HG03095 (cell line): Measurements from ENCODE around the gene CSRP1.
"Not testable (repeated sequence)": the region's sequence is repeated elsewhere in the genome, so short reads cannot be mapped to it uniquely, and the experiment has no call there.

Experiments
- ATAC-seq: cut with Tn5 transposase; IDR thresholded peaks from one replicate; pipeline ENCODE4 v1.9.1; 2021; ENCODE audit warnings: moderate library complexity; ENCODE audit not compliant: unreplicated experiment

The CSRP1 gene

DNA sequence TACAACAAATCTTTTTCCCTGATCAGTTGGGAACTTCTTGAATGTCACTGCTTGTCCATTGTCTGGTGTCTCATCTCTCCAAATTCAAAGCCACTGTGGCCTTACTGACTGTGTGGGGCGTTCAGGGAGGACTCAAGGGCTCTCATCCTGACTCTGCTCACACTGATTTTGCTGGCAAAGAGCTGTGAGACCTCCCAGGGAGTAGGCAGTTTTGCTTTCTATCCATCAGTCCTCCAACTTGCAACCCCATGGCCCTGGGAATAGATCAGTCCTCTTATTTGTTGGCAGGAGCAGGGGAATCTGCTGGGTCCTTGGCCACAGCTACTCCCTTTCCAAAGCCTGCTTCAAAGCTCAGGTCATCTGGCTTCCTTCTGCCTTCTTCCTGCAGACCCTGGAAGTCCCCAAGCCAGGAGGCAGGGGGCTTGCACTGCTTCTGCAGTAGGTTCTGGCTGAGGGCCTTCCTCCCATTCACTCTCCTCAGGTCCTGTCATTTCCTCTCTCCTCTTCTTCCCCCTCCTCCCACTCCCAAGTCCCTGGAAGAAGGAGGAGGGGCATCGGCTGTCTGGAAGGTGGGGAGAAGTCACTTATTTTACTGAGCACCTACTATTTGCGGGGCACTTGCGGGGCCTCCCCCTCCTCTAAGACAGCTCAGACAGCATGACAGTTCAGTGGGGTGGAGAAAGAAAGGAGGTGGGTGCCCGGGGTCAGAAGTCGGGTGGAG lies 31.1 kb upstream of the CSRP1 start:
- no peak for ATAC-seq

DNA sequence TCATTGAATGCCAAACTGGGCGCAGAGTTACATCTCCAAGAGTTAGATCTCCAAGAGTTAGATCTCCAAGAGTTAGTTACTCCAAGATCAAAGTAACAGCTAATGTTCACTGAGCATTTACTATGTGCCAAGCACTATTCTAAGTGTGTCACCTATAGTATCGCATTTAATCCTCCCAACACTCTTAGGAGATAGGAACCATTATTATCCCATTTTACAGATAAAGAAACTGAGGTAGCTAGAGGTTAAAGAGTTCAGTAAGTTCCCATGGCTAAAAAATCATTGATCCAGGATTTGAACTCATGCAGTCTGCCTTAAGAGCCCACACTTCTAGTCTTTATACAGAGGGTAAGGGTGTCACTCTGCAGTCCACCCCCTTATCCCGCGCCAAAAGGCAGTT lies 30.5 kb upstream of the CSRP1 start:
- ATAC-seq, result no peak

DNA sequence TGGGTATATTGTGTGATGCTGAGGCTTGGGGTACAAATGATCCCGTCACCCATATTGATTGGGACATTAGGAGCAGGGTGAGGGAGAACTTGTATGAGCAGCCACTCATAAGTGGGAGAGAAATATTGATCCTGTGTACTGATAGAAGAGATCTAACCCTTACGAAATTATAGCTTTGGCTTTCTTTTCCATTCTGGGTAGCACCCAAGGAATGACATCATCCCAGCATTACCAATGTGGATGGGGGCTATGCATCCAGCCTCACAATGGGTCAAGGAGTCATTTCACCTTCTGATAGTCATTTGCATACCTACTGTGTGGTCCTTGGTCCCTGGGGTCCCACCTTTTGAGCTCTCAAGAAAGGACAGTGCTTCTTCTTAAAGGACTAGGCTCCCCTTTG lies 30.1 kb upstream of the CSRP1 start:
- no peak for ATAC-seq

DNA sequence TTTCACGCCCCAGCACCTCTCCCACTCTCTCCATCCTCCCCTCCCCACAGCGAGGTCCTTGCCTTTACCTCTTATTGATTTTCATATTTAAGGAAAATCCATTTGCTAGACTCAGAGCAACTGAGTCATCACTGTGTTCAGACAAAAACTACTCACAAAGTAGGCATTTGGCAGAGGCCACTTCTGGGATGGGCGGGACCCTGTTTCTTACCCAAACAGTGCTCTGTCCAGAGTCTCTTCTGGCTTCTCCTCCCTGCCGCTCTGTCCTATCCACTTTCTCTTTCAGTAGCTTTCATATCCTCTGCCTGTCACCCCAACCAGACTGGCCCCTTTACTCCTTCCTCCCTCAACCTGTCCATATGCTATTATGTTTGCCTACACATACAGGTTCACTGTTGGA lies 29.6 kb upstream of the CSRP1 start:
- no peak for ATAC-seq

DNA sequence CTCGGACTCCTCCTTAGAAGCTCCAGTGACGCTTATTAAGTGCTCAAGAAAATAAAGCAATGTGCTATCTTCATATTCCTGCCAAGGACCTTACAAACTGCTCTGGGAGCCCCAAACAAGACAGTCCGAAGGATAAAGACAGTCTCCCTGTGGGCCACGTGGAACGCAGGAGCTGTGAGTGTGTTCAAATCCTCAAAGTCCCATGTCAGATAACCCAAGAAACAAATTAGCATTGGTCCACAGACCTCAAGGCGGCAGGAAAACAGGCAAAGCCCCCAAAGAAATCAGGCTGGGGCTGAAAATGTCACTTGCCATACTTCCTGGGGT lies 29.0 kb upstream of the CSRP1 start:
- ATAC-seq, result no peak

DNA sequence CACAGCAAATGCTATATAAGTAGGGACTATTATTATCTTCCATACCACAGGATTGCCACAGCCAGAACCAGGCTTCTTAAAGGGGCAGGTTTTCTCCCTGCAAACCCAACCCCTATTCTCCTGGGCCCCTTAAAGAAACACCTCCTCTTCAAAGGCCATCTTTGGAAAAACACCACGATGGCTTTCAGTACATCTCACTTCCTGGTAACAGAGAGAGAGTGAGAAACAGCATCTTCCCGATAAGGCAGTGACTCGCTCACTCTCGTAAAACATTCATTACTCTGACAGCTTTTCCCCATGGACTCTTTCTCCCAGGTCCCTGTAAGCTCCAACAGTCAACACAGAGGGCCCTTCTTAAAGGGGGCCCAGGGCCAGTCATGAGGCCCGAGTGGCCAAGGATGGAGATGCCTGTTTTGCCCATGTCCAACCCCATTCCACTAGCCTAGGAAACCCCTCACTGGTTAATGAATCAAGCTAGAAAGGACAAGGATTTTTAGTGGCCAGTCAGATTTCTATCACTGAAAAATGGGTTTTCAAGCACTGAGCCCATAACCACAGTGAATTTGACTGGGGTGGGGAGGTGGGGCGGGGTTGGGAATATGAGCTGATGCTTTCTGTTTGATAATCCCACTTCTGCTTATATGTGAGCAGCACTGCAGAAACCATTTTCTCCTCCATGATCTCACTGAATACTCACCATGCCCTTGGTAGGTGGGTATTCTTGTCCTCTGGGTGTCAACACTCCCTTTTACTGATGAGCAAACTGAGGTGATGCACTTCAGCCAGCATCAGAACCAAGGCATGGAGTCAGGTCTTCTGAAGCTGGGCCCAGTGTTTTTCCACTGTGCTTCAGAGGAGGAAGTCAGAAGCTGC lies 28.4 kb upstream of the CSRP1 start:
- no peak for ATAC-seq

DNA sequence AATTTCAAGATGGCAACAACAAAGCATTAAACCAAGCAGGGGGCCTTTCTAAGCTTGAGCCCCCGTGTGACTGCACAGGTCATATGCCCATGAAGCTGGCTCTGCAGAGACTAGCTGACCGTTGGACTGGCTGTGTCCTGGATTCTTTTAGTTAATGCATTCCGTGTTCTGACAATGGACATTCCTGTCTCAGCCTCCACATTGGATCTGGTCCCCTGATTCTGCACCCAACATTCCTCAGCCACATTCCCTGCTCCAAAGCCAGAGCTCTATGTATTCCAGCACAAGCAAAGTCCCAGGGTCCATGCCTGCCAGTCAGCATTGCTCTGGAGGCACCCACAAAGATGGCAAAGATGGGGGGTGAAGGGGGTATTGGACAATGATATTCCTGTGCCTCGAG lies 26.9 kb upstream of the CSRP1 start:
- no peak for ATAC-seq

DNA sequence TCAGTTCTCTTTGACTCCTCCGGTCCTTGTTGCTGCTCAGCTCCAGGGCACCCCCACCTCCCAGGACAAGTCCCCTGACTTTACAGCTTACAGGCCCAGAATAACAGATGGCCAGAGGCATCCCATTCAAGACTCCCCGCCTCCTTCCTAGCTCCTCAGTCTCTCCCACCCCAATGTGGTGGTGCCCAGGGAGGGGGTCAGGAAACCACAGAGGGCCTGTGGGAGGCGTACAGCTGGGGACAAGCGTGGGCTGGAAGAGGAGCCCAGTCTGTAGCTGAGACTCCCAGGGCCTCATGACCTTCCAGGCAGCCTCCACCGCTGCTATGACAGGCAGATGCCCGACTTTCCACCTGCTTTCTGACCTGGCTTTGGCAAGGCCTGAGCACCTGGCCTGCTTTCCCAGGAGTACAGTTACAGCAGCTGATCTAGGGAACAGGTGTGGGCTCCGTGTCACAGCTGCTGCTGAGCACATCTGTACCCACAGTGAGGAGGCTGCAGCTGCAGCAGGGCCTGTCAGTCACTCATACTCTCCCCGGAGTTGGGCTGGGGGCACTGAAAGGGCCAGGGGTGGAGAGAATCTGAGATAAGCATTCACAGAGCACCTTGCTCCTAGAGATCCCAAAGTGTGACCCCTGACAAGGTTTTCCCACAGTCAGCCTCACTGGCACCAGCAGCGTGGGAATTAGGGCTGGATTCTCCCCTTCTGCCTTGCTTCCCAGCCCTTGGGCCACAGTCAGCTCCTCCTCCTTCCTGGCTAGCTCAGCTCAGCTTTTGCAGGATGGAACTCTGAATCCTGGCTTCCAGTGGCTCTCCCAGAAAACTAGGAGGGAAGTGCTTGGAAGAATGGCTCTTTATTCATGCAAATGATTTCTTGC lies 24.9 kb upstream of the CSRP1 start:
- no peak for ATAC-seq

DNA sequence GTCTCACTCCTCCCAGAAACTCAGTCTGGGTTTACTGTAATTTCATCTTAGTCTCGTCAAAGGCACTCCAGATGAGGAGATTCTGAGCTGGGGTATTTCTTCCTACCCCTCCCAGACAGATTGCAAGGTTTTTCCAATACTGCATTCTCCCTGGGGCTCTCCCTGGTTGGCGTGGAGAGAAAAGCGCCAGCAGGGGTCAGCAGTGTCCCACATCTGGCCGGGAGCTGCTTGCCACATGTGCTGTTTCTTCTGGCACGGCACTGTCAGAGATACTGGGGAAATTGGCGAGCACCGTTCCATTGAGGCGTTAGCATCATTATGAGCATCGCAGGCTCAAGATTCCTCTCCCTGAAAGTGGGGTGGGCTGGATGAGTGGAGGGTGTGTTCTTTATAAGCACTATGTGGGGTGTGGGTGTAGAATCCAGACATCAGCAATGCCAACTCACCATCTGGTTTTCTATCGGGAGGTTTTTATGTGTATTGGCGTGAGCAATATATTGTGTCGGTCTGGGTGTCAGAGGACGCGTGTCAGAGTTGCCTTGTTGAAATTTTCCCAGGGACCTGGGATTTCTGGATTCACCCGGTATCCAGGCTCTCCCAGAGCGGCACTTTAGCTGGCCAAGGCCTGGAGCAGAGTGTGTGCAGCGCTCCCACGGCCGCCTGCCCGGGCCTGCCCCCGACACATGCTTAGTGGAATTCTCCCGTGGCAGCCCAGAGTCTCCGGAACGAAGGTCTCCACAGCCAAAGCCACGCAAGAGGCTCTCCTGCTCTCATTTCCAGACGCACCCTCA lies 24.0 kb upstream of the CSRP1 start:
- no peak for ATAC-seq

DNA sequence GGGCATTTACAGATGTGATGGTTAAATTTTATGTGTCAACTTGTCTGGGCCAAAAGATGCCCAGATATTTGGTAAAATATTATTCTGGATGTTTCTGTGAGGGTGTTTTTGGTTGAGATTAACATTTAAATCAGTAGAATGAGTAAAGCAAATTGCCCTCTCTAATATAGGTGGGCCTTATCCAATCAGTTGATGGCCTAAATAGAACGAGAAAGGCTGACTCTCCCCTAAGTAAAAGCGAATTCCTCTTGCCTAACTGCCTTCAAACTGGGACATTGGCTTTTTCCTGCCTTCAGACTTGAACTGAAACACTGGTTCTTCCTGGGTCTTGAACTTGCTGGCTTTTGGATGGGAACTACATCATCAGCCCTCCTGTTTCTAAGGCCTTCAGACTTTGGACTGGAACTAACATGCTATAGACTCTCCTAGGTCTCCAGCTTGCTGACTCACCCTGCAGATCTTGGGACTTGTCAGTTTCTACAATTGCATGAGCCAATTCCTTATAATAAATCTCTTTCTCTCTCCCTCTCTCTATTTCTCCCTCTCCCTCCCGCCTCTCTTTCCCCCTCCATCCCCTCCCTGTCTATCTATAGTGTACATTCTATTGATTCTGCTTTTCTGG lies 21.8 kb upstream of the CSRP1 start:
- no peak for ATAC-seq

DNA sequence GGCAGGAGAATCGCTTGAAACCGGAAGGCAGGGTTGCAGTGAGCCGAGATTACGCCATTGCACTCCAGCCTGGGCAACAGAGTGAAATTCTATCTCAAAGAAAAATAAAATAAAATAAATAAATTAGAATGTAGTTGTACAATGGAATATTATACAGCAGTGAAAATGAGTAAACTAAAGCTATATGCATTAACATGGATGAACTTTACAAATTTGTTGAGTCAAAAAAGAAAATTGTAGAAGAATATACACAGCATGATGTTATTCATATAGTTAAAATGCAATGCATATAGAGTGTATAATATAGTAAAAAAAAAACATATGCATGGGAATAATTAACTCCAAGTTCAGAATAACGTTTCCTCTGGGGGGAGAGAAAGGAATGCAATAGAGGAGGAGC lies 21.0 kb upstream of the CSRP1 start:
- ATAC-seq, result no peak

DNA sequence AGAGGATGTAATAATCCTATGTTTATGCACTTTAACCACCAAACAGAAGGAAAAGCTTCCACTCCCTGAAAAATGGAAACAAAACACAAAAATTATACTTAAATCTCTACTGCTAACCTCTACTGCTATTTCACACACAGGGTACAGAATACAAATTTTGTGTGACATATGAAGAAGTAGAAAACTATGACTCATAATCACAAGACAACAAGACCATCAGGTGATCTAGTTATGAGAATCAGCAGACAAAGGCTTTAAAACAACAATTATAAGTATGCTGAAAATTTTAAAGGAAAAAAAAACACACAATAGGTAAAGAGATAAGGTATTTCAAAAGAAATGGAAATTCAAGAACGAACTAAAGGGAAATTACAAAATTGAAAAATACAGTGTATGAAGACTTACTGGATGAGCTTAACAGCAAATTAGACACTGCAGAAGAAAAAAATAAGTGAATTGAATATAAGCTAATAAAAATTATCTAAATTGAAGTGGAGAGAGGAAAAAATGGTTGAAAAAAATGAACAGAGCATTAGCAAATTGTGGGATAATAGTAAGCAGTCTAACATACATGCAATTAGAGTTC lies 18.4 kb upstream of the CSRP1 start:
- ATAC-seq, result no peak

DNA sequence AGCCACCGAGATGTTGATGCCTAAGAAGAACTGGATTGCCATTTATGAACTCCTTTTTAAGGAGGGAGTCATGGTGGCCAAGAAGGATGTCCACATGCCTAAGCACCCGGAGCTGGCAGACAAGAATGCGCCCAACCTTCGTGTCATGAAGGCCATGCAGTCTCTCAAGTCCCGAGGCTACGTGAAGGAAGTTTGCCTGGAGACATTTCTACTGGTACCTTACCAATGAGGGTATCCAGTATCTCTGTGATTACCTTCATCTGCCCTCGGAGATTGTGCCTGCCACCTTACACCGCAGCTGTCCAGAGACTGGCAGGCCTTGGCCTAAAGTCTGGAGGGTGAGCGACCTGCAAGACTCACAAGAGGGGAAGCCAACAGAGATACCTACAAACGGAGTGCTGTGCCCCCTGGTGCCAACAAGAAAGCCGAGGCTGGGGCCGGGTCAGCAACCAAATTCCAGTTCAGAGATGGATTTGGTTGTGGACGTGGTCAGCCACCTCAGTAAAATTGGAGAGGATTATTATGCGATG lies 13.2 kb upstream of the CSRP1 start:
- ATAC-seq, result not testable (repeated sequence)

DNA sequence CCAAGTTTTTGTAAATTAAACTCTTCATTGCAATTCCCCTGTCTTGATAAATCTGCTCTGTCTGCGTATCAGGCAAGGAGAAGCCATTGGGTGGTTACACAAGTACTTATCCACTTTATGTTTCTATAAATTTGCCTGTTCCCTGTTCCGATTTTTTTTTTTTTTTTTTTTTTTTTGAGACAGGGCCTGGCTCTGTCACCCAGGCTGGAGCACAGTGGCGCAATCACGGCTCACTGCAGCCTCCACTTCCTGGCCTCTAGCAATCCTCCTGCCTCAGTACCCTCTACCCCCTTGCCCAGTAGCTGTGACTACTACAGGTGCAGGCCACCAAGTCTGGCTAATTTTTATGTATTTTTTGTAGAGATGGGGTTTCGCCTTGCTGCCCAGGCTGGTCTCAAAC lies 11.1 kb upstream of the CSRP1 start:
- ATAC-seq, result no peak

DNA sequence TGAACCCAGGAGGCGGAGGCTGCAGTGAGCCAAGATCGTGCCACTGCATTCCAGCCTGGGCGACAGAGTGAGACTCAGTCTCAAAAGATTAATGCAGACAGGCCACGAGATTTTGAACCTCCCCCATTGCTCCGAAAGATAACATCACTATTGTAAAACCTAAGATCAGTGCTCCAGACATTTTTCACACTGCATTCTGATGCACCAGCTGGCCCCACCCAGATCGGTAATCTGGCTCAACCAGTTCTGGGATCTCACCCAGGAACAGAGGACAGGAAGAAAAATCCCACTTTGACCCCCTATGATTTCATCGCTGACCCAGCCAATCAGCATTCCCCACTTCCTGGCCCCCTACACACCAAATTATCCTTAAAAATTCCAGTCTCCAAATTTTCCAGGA lies 10.7 kb upstream of the CSRP1 start:
- no peak for ATAC-seq

DNA sequence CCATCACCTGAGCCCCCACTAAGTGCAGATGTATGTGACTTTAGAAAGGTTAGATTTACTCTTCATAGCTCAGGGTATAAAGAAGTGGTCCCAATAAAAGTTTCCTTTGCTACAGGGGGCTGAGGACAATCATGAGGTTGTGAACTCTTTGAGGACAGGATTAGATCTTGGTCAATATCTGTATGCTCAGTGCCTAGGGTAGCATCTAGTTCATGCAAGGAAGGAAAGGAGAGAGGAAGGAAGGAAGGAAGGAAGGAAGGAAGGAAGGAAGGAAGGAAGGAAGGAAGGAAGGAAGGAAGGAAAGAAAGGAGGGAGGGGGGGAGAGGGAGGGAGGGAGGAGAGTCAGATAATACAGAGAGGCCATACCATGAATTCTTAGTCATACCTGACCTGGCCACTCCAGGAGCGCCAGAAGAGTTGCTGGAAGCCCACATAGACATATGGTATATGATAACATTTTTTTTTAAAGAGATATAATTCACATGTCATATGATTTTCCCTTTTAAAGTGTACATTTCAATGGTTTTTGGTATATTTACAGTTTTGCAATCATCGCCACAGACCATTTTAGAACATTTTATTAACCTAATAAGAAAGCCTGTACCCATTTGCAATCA lies 9.7 kb upstream of the CSRP1 start:
- ATAC-seq, result no peak

DNA sequence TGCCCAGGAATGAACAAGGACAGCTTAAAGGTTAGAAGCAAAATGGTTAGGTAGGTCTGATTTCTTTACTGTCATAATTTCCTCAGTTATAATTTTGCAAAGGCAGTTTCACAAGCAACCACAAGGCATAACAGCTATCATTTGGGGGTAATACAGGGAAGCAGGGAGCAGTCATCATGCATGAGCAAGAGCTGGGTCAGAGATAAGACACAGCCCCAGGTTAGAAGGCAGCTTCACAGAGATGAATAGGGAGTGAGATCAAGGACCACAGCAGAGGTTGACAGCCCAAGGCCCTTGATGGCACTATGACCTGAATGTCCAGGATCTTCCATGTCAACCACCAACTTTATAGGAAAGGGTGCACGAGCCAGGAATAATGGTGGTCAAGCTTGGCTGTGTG lies 9.0 kb upstream of the CSRP1 start:
- no peak for ATAC-seq

DNA sequence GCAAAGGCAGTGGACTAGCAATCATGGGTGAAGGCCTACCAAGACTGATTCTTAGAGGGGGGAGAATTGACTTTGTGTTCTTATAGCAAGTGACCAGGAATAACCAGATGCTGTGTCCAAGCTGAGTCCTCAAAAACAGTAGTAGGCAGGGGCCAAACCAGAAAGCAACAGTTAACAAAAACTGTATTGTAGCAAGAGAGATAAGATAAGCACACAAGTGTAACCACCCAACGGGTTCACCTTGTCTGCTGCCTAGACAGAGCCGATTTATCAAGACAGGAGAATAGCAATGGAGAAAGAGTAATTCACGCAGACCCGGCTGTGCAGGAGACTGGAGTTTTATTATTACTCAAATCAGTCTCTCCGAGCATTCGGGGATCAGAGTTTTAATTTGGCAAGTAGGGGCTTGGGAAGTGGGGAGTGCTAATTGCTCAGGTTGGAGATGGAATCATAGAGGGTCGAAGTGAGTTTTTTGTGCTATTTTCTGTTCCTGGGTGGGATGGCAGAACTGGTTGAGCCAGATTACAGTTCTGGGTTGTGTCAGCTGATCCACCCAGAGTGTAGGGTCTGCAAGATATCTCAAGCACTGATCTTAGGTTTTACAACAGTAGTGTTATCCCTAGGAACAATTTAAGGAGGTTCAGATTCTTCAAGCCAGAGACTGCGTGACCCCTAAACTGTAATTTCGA lies 8.3 kb upstream of the CSRP1 start:
- ATAC-seq, result no peak

DNA sequence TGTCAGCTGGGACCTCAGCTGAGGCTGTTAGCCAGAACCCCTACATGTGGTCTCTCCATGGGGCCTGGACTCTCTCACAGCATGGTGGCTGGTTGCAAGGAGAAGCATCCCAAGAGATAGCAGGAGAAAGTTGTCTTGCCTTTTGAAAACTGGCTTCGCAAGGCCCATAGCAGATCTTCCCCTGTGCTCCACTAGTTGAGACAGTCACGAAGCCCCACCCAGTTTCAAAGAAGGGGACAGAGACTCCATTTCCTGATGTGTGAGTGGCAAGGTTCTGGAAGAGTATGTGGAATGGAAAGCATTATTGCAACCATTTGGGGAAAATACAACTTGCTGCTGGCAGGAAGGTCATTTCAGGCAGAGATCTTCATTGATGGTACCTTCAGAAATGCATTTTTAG lies 7.5 kb upstream of the CSRP1 start:
- no peak for ATAC-seq
